HT1080 (cell line): ENCODE measurements around the gene CRACDL. TPM values are rescaled to one million over a fixed set of nuclear protein-coding genes. Genes with fewer than 3 reads are reported as not detected.
A peak's percentile ranks its signal among the peaks of the same experiment; 100 is the strongest.

Source experiments
- DNase-seq: peaks from one replicate; pipeline ENCODE4 v3.0.0-alpha.2; 2015; ENCODE audit warnings: low read depth
- polyA plus RNA-seq, 2 experiments: library from polyadenylated mRNA; depleted of rRNA; stranded (reverse); fragments of >200 nt; gene quantifications; 2 replicates each; pipeline ENCODE4 v1.2.3, GENCODE V29; 2015
- total RNA-seq: library from RNA; depleted of rRNA; stranded (reverse); fragments of >200 nt; shearing (Covaris generic); gene quantifications from 2 replicates; pipeline ENCODE4 v1.2.3, GENCODE V29; 2014; rRNA removed

CRACDL gene
- total RNA-seq, result 0.07 TPM in 1 of 2 replicates, not detected in the other
- polyA plus RNA-seq (2015; cell fraction: cytosol; rRNA removed), result 0.10 TPM in 1 of 2 replicates, not detected in the other
- 0.05 TPM in 1 of 2 replicates, not detected in the other for polyA plus RNA-seq (2015; cell fraction: nucleus; rRNA removed)

GRCh38 chr2:98935777-98936352, at the start of gene CRACDL:
TSS of gene CRACDL (minus strand) at chr2:98936225. CDS start at chr2:98846800, 89,425 bp downstream.
- no peak for DNase-seq

GRCh38 chr2:98975611-98976010, 39.6 kb upstream of the CRACDL start:
- no peak for DNase-seq

GRCh38 chr2:98972582-98973167, 36.6 kb upstream of the CRACDL start:
- no peak for DNase-seq

- DNase-seq, result no peak
These were observed 23.9 kb upstream of the CRACDL start for GRCh38 chr2:98959810-98960507.

GRCh38 chr2:98952966-98953365, 16.9 kb upstream of the CRACDL start:
- no peak for DNase-seq

GRCh38 chr2:98948956-98949739, 13.1 kb upstream of the CRACDL start:
- DNase-seq, result no peak

GRCh38 chr2:98947554-98947953, 11.5 kb upstream of the CRACDL start:
- DNase-seq, result no peak

GRCh38 chr2:98946855-98947254, 10.8 kb upstream of the CRACDL start:
- no peak for DNase-seq

GRCh38 chr2:98944775-98945174, 8.8 kb upstream of the CRACDL start:
- DNase-seq, result peak; percentile 34

GRCh38 chr2:98940102-98940501, 4.1 kb upstream of the CRACDL start:
- DNase-seq, result no peak

GRCh38 chr2:98937906-98938305, 1.9 kb upstream of the CRACDL start:
- no peak for DNase-seq

GRCh38 chr2:98936353-98937351, 627 bp upstream of the CRACDL start:
- no peak for DNase-seq

GRCh38 chr2:98935111-98935770, 784 bp downstream of the CRACDL start:
- no peak for DNase-seq

- no peak for DNase-seq
These were observed 3.2 kb downstream of the CRACDL start for GRCh38 chr2:98932778-98933343.

GRCh38 chr2:98932164-98932563, 3.9 kb downstream of the CRACDL start:
- DNase-seq, result no peak

- no peak for DNase-seq
These were observed 4.4 kb downstream of the CRACDL start for GRCh38 chr2:98931596-98931995.

- DNase-seq, result no peak
These were observed 6.1 kb downstream of the CRACDL start for GRCh38 chr2:98929920-98930319.

- no peak for DNase-seq
These were observed 7.8 kb downstream of the CRACDL start for GRCh38 chr2:98928242-98928641.

- DNase-seq, result no peak
These were observed 9.0 kb downstream of the CRACDL start for GRCh38 chr2:98927027-98927426.

- no peak for DNase-seq
These were observed 9.4 kb downstream of the CRACDL start for GRCh38 chr2:98926601-98927000.
